SK-N-SH (cell line): ENCODE measurements around the gene CCR5AS.
A peak's percentile ranks its signal among the peaks of the same experiment; 100 is the strongest.
"Not testable (repeated sequence)": the region's sequence is repeated elsewhere in the genome, so short reads cannot be mapped to it uniquely, and the experiment has no call there.

ENCODE experiments used
- CTCF ChIA-PET: fragments of 300-600, 350-600 bp; formaldehyde crosslinking; extraction: SDS; loops from one replicate; lab custom pipeline; 2021; lab: Yijun Ruan, JAX
- POLR2A ChIA-PET: fragments of 350-600 bp; sonication (Branson Sonifier 250); formaldehyde crosslinking; extraction: SDS; loops from one replicate; lab custom pipeline; 2020; ENCODE audit warnings: antibody characterized with exemption, inconsistent platforms; lab: Yijun Ruan, JAX
- DNase-seq: peaks from one replicate; pipeline ENCODE4 v3.0.0; 2012
- H2AFZ ChIP-seq: fragments of 200-600 bp; sonication (generic); 2 replicates; pipeline ENCODE4 v1.8.1; 2016; ENCODE audit warnings: antibody characterized with exemption, mild to moderate bottlenecking, low read depth
- H3F3A ChIP-seq: fragments of 200-600 bp; sonication (generic); replicated peaks from 2 replicates; pipeline ENCODE3; 2016; ENCODE audit warnings: antibody characterized with exemption, mild to moderate bottlenecking; ENCODE audit not compliant: insufficient read depth
- H3K27ac ChIP-seq, 2 experiments: fragments of 200-500 bp in 1 of 2; fragments of 200-600 bp in 1 of 2; sonication (Bioruptor generic) in 1 of 2; sonication (generic), shearing (Covaris generic) in 1 of 2; 2 replicates each; pipeline versions ENCODE4 v1.5.1 to v1.6.1; 2014 to 2016; ENCODE audit warnings: low read depth in 2 of 2, inconsistent platforms in 1 of 2, low read length in 1 of 2, mild to moderate bottlenecking in 1 of 2, mixed read lengths in 1 of 2
- H3K27me3 ChIP-seq: fragments of 200-600 bp; sonication (generic), shearing (Covaris generic); 2 replicates; pipeline ENCODE4 v1.6.1; 2016; ENCODE audit warnings: mixed run types; ENCODE audit not compliant: insufficient read depth
- H3K36me3 ChIP-seq, 2 experiments: fragments of 200-500 bp in 1 of 2; fragments of 200-600 bp in 1 of 2; sonication (Bioruptor generic) in 1 of 2; sonication (generic) in 1 of 2; replicated peaks in 1 of 2; 2 replicates each; pipeline versions ENCODE3 to v1.5.1; 2014 to 2016; ENCODE audit warnings: low read length in 1 of 2, mild to moderate bottlenecking in 1 of 2; ENCODE audit not compliant: insufficient read depth in 2 of 2, control insufficient read depth in 1 of 2
- H3K4me1 ChIP-seq, 2 experiments: fragments of 200-500 bp in 1 of 2; fragments of 200-600 bp in 1 of 2; sonication (Bioruptor generic) in 1 of 2; sonication (generic), shearing (Covaris generic) in 1 of 2; 2 replicates each; pipeline versions ENCODE4 v1.5.1 to v1.6.1; 2014 to 2016; ENCODE audit warnings: low read depth in 1 of 2, low read length in 1 of 2, mixed run types in 1 of 2; ENCODE audit not compliant: insufficient read depth in 2 of 2, control insufficient read depth in 1 of 2
- H3K4me2 ChIP-seq: fragments of 200-600 bp; sonication (generic), shearing (Covaris generic); 2 replicates; pipeline ENCODE4 v1.6.1; 2017; ENCODE audit warnings: mixed run types
- H3K4me3 ChIP-seq, 2 experiments: fragments of 200-500 bp in 1 of 2; fragments of 200-600 bp in 1 of 2; sonication (Bioruptor generic) in 1 of 2; sonication (generic), shearing (Covaris generic) in 1 of 2; 2 replicates each; pipeline versions ENCODE4 v1.5.1 to v1.8.1; 2014 to 2016; ENCODE audit warnings: low read depth in 2 of 2, inconsistent platforms in 1 of 2, low read length in 1 of 2, mild to moderate bottlenecking in 1 of 2, mixed read lengths in 1 of 2, moderate library complexity in 1 of 2
- H3K79me2 ChIP-seq: fragments of 200-600 bp; sonication (generic); 2 replicates; pipeline ENCODE4 v1.8.1; 2017; ENCODE audit warnings: mild to moderate bottlenecking; ENCODE audit not compliant: insufficient read depth
- H3K9ac ChIP-seq: fragments of 200-600 bp; sonication (generic); 2 replicates; pipeline ENCODE4 v1.6.1; 2017; ENCODE audit warnings: mixed run types
- H3K9me2 ChIP-seq: fragments of 200-600 bp; sonication (generic); 2 replicates; pipeline ENCODE4 v1.6.1; 2017; ENCODE audit warnings: mixed run types
- H3K9me3 ChIP-seq: fragments of 200-600 bp; sonication (generic); 2 replicates; pipeline ENCODE4 v1.6.1; 2017; ENCODE audit warnings: mixed run types, mild to moderate bottlenecking, moderate library complexity
- H4K20me1 ChIP-seq: fragments of 200-600 bp; sonication (generic); 2 replicates; pipeline ENCODE4 v1.6.1; 2017; ENCODE audit warnings: mild to moderate bottlenecking, mixed run types; ENCODE audit not compliant: insufficient read depth
- CHD2 ChIP-seq: fragments of 150-350 bp; IDR thresholded peaks from 2 replicates; pipeline ENCODE4 v1.6.1; 2018; ENCODE audit warnings: low read length; ENCODE audit not compliant: partially characterized antibody
- EP300 ChIP-seq, 2 experiments: IDR thresholded peaks; 2 replicates each; pipeline versions ENCODE4 v1.4.0 to v1.6.1; 2012; ENCODE audit warnings: borderline replicate concordance in 1 of 2, low read depth in 1 of 2, low read length in 1 of 2
- GABPA ChIP-seq: IDR thresholded peaks from 2 replicates; pipeline ENCODE4 v1.4.0; 2012; ENCODE audit warnings: low read depth, mild to moderate bottlenecking
- MEF2A ChIP-seq: IDR thresholded peaks from 2 replicates; pipeline ENCODE4 v1.4.0; 2012; ENCODE audit warnings: low read depth, borderline replicate concordance
- NFIC ChIP-seq: IDR thresholded peaks from 2 replicates; pipeline ENCODE4 v1.4.0; 2012; ENCODE audit warnings: borderline replicate concordance
- POLR2AphosphoS5 ChIP-seq: IDR thresholded peaks from 2 replicates; pipeline ENCODE4 v1.6.1; 2012; ENCODE audit warnings: low read depth, low read length
- RAD21 ChIP-seq: IDR thresholded peaks from 2 replicates; pipeline ENCODE4 v1.6.1; 2012; ENCODE audit warnings: mild to moderate bottlenecking, low read length
- RFX5 ChIP-seq: IDR thresholded peaks from 2 replicates; pipeline ENCODE4 v1.6.1; 2012; ENCODE audit warnings: mild to moderate bottlenecking, improper control_type of control experiment, low read length
- RXRA ChIP-seq: IDR thresholded peaks from 2 replicates; pipeline ENCODE4 v1.4.0; 2012; ENCODE audit warnings: low read depth, mild to moderate bottlenecking, borderline replicate concordance
- SIN3A ChIP-seq: IDR thresholded peaks from 2 replicates; pipeline ENCODE4 v1.6.1; 2012; ENCODE audit warnings: low read depth, mild to moderate bottlenecking, low read length, moderate library complexity, borderline replicate concordance
- TAF1 ChIP-seq: IDR thresholded peaks from 2 replicates; pipeline ENCODE4 v1.6.1; 2012; ENCODE audit warnings: low read depth, mild to moderate bottlenecking, low read length, moderate library complexity, borderline replicate concordance
- TCF12 ChIP-seq: IDR thresholded peaks from 2 replicates; pipeline ENCODE4 v1.4.0; 2012
- YY1 ChIP-seq: IDR thresholded peaks from 2 replicates; pipeline ENCODE4 v1.4.0; 2012; ENCODE audit warnings: low read depth, mild to moderate bottlenecking
- WGBS: methylation state at CpG from one replicate; pipeline ENCODE4 v1.1.6; 2017; ENCODE audit warnings: low lambda C conversion rate; 5-methylcytosine and 5-hydroxymethylcytosine counted together
- TF ChIP-seq, protein P1 (sequence below): IDR thresholded peaks from 2 replicates; pipeline ENCODE4 v1.4.0; 2012; ENCODE audit warnings: low read depth, borderline replicate concordance

CCR5AS gene

DNA sequence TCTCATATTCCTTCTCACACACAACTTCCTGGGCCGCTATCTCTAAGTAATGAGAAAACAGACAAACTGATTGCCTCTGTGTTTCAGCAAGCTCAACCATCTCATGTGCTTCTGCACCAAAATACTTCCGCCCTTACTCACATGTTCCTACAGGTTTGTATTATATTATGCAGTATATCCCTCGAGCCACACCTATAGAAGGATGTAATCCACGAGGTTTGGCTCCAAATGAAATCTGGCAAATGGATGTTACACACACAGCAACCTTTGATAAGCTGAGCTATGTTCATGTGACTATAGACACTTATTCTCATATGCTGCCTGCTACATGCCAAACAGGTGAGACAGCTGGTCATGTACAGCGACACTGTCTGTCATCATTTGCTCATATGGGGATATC is 22.8 kb upstream of the CCR5AS start:
- no peak for TF ChIP-seq MEF2A
- no peak for TF ChIP-seq RXRA
- TF ChIP-seq TAF1 = no peak
- H3K4me2 ChIP-seq = no peak overlapping the region
- no peaks in the 10 kb centered on the region for H3K79me2 ChIP-seq
- H3K27ac ChIP-seq = no peak overlapping the region
- no peaks in the 10 kb centered on the region for H4K20me1 ChIP-seq
- WGBS = 41% methylated on average over 5 of the region's 5 CpGs
- 0 out of 2 replicates have a peak, but pooled peaks cover 3% of the 10 kb centered on the region for H3K9me3 ChIP-seq
- CTCF ChIA-PET = interaction anchor here (1.0 kb wide), 1 partner anchor 17 kb away, joined by 3 read pairs; no protein-coding TSS in a partner anchor
- H3K27me3 ChIP-seq = no peaks in the 10 kb centered on the region
- no peak overlapping the region for H2AFZ ChIP-seq
- POLR2A ChIA-PET = no interaction called here
- H3K9ac ChIP-seq = no peak overlapping the region
- no peaks in the 10 kb centered on the region for H3F3A ChIP-seq
- no peak overlapping the region for H3K4me3 ChIP-seq
- DNase-seq = no peak
- H3K4me1 ChIP-seq = no peaks in the 10 kb centered on the region
- no peaks in the 10 kb centered on the region for H3K9me2 ChIP-seq
- no peaks in the 10 kb centered on the region for H3K36me3 ChIP-seq

DNA sequence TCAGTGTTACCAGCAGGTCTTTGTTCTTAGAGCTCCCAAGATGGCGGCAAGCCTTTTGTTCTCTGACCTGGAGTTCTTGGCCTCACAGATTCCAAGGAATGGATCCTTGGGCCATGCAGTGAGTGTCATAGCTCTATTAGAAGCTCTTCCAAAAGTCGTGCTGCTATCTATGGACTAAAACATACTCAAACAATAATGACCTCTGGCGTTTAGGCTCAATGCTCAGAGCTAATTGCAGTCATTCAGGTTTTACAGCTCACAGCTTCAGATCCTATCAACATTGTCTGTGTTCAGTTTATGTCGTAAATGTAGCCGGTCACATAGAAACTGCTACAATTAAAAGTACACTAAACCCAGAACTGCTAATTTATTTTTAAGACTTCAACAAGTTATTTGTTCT is 22.4 kb upstream of the CCR5AS start:
- Histone ChIP-seq H3K4me2 (no peak overlapping the region), H3K9me3 (0 out of 2 replicates have a peak, but pooled peaks cover 3% of the 10 kb centered on the region), H3K36me3 (no peaks in the 10 kb centered on the region), H3F3A (no peaks in the 10 kb centered on the region), H3K9me2 (no peaks in the 10 kb centered on the region), H3K4me1 (no peaks in the 10 kb centered on the region), H3K79me2 (no peaks in the 10 kb centered on the region), H3K27me3 (no peaks in the 10 kb centered on the region), H2AFZ (no peak overlapping the region), H3K27ac (no peak overlapping the region), H4K20me1 (no peaks in the 10 kb centered on the region), H3K4me3 (no peak overlapping the region), H3K9ac (no peak overlapping the region)
- TF ChIP-seq RFX5 = no peak
- no peak for TF ChIP-seq YY1
- TF ChIP-seq, protein P1, sequence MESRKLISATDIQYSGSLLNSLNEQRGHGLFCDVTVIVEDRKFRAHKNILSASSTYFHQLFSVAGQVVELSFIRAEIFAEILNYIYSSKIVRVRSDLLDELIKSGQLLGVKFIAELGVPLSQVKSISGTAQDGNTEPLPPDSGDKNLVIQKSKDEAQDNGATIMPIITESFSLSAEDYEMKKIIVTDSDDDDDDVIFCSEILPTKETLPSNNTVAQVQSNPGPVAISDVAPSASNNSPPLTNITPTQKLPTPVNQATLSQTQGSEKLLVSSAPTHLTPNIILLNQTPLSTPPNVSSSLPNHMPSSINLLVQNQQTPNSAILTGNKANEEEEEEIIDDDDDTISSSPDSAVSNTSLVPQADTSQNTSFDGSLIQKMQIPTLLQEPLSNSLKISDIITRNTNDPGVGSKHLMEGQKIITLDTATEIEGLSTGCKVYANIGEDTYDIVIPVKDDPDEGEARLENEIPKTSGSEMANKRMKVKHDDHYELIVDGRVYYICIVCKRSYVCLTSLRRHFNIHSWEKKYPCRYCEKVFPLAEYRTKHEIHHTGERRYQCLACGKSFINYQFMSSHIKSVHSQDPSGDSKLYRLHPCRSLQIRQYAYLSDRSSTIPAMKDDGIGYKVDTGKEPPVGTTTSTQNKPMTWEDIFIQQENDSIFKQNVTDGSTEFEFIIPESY = no peak
- TF ChIP-seq MEF2A = no peak
- TF ChIP-seq GABPA = no peak
- WGBS = 52% methylated on average over 5 of the region's 5 CpGs
- CTCF ChIA-PET = interaction anchor here (1.0 kb wide), 1 partner anchor 17 kb away, joined by 3 read pairs; no protein-coding TSS in a partner anchor
- DNase-seq = no peak
- POLR2A ChIA-PET = no interaction called here

DNA sequence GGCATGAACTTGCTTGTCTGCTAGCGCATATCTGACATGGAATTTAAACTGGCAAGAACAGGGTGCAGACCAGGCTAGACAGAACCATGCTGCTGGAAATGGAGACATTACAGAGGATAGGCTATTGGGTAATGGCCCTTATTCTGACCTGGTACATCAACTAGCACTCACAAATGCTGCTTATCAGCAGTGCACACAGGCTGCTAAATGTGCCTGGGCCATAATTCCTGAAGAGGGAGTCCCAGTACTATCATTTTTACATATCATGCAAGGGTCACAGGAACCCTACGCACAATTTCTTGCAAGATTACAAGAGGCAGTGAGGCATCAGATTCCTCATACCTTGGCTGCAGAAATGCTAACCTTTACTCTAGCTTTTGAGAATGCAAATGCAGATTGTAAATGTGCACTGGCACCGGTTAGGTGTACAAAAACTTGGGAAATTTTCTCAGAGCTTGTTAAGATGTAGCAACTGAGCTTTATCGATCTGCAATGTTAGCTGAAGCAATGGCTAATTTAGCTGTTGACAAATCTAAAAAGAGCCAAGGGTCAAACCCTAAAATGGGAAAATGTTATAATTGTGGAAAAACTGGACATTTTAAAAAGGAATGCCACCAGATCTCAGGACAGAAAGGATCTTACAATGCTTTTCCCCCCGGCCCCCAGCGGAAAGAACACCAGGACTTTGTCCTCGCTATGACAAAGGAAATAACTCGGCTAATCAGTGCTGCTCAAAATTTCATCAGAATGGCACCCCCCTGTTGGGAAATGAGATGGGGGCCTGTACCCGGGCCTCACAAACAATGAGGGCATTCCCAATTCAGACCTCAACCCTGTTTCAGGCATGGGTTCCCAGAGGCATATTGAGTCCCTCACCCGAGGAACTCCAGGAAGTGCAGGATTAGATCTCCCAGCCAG is 21.3 kb upstream of the CCR5AS start:
- DNase-seq = no peak
- Histone ChIP-seq H4K20me1 (no peaks in the 10 kb centered on the region), H3F3A (no peaks in the 10 kb centered on the region), H3K27me3 (no peaks in the 10 kb centered on the region), H3K27ac (no peak overlapping the region), H3K9ac (no peak overlapping the region), H3K9me2 (no peaks in the 10 kb centered on the region), H3K36me3 (no peaks in the 10 kb centered on the region), H3K79me2 (no peaks in the 10 kb centered on the region), H2AFZ (no peak overlapping the region), H3K4me3 (no peak overlapping the region), H3K9me3 (0 out of 2 replicates have a peak, but pooled peaks cover 3% of the 10 kb centered on the region), H3K4me2 (no peak overlapping the region), H3K4me1 (no peaks in the 10 kb centered on the region)
- ChIA-PET POLR2A (no interaction called here), CTCF (interaction anchor here (1.0 kb wide), 2 partner anchors 8 to 18 kb away, joined by 3 read pairs; no protein-coding TSS in a partner anchor)
- 47% methylated on average over 10 of the region's 10 CpGs for WGBS
- TF ChIP-seq TCF12 (no peak), CHD2 (no peak), POLR2AphosphoS5 (no peak), SIN3A (no peak), EP300 (IDR thresholded peaks at IDR 0.05; ENCODE audit: borderline replicate concordance in 1 of 2, low read depth in 1 of 2, low read length in 1 of 2) (no peak), TAF1 (no peak), RAD21 (0 out of 2 replicates have a peak, but pooled peaks have one; percentile 12), NFIC (no peak), RFX5 (no peak)

DNA sequence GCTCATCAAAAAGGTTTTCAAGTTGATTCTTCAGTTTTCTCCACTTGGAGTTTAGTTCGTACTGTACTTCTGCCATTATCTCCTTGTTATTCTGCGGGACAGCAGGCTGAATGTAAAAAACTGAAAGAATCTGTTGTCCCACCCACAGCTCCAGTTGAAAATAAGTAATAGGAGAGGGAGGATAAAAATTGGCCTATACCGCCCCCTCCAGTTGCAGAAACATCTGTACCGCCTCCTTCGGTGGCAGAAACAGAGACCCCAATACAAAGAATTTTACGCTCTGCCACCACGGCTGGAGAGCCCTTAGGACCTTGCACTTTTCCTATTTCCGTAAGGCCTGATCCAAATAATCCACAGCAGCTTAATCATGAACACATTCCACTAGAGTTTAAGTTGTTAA is 20.5 kb upstream of the CCR5AS start:
- H3K27ac ChIP-seq, H2AFZ ChIP-seq, H3K9me3 ChIP-seq, DNase-seq, H3K4me3 ChIP-seq, H3K79me2 ChIP-seq, H4K20me1 ChIP-seq, H3K9ac ChIP-seq, H3K4me1 ChIP-seq, H3F3A ChIP-seq, H3K36me3 ChIP-seq, H3K9me2 ChIP-seq, H3K27me3 ChIP-seq, POLR2A ChIA-PET, H3K4me2 ChIP-seq: not testable (repeated sequence)
- CTCF ChIA-PET = interaction anchor here (1.0 to 1.1 kb wide), 2 partner anchors 9 to 62 kb away, joined by 3 to 5 read pairs; no protein-coding TSS in a partner anchor
- 70% methylated on average over 8 of the region's 8 CpGs for WGBS
